Prostate gland (tissue), 2 donors: Measurements from ENCODE around the gene NBAS. TPM values are rescaled to one million over a fixed set of nuclear protein-coding genes. Genes with fewer than 3 reads are reported as not detected.

Experiments
- DNase-seq: peaks from one replicate; pipeline ENCODE4 v3.0.0-alpha.2; 2019; ENCODE audit warnings: low spot score
- H3K27ac ChIP-seq, 2 donors: fragments of 200-600 bp; sonication (generic); 2 replicates each; pipeline ENCODE4 v1.5.1; 2017 to 2019
- H3K27me3 ChIP-seq: fragments of 200-600 bp; sonication (generic); replicated peaks from 2 replicates; pipeline ENCODE4 v1.5.1; 2019; ENCODE audit not compliant: insufficient read depth
- H3K36me3 ChIP-seq, 2 donors: fragments of 200-600 bp; sonication (generic); 1 replicate in 1 of 2; 2 replicates in 1 of 2; pipeline versions ENCODE4 v1.5.1 to v1.8.1; 2017 to 2019
- H3K4me1 ChIP-seq: fragments of 200-600 bp; sonication (generic); replicated peaks from 2 replicates; pipeline ENCODE4 v1.5.1; 2019
- H3K4me3 ChIP-seq, 2 donors: fragments of 200-600 bp; sonication (generic); 2 replicates each; pipeline ENCODE4 v1.5.1; 2017 to 2019
- H3K9me3 ChIP-seq: fragments of 200-600 bp; sonication (generic); 2 replicates; pipeline ENCODE4 v1.5.1; 2017
- POLR2A ChIP-seq: fragments of 450-650 bp; IDR thresholded peaks from one replicate; pipeline ENCODE4 v1.6.1; 2016; ENCODE audit warnings: antibody characterized with exemption, mild to moderate bottlenecking
- POLR2AphosphoS5 ChIP-seq: sonication (generic); formaldehyde crosslinking; IDR thresholded peaks from one replicate; pipeline ENCODE4 v1.6.1; 2017; ENCODE audit warnings: antibody characterized with exemption
- WGBS: methylation state at CpG from one replicate; pipeline ENCODE4 v1.1.5; 2018; 5-methylcytosine and 5-hydroxymethylcytosine counted together
- intact Hi-C: fragments of 100-400 bp; cut with DNase I; formaldehyde crosslinking; loops from one replicate; pipeline ENCODE4 v1.14.2; 2022
- total RNA-seq, 2 donors: library from RNA; depleted of rRNA; stranded (reverse); fragments of >200 nt; gene quantifications; one replicate each; pipeline ENCODE4 v1.1.0, GENCODE V29; 2016
- TF ChIP-seq, protein P1 (sequence below), 4 experiments: fragments of 200-600 bp in 2 of 4; fragments of 450-650 bp in 2 of 4; sonication (generic) in 2 of 4; IDR thresholded peaks; 1 replicate in 3 of 4; 2 replicates in 1 of 4; pipeline ENCODE4 v1.5.1; 2016 to 2019; ENCODE audit warnings: antibody characterized with exemption in 4 of 4, mild to moderate bottlenecking in 2 of 4, moderate library complexity in 2 of 4

NBAS gene
- total RNA-seq, 2 donors from 2014 or later: 34.8 to 55.0 TPM

DNA sequence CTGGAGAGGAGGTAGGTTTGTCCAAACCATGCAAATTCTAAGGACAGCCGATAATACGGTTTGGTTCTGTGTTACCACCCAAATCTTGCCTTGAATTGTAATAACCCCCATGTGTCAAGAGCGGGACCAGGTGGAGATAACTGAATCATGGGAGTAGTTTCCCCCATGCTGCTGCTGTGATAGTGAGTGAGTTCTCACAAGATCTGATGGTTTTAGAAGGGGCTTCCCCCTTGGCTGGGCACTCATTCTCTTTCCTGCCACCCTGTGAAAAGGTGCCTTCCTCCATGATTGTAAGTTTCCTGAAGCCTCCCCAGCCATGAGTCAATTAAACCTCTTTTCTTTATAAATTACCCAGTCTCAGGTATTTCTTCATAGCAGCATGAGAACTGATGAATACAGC lies 295.2 kb downstream of the NBAS start:
- intact Hi-C loops: no loop called here
- Histone ChIP-seq H3K4me3 (no peak overlapping the region), H3K27me3 (no peaks in the 10 kb centered on the region), H3K4me1 (no peaks in the 10 kb centered on the region), H3K36me3 (no peaks in the 10 kb centered on the region), H3K9me3 (no peaks in the 10 kb centered on the region), H3K27ac (no peak overlapping the region)
- DNase-seq: no peak
- 95% methylated on average over 3 of the region's 3 CpGs for WGBS
- TF ChIP-seq, protein P1, sequence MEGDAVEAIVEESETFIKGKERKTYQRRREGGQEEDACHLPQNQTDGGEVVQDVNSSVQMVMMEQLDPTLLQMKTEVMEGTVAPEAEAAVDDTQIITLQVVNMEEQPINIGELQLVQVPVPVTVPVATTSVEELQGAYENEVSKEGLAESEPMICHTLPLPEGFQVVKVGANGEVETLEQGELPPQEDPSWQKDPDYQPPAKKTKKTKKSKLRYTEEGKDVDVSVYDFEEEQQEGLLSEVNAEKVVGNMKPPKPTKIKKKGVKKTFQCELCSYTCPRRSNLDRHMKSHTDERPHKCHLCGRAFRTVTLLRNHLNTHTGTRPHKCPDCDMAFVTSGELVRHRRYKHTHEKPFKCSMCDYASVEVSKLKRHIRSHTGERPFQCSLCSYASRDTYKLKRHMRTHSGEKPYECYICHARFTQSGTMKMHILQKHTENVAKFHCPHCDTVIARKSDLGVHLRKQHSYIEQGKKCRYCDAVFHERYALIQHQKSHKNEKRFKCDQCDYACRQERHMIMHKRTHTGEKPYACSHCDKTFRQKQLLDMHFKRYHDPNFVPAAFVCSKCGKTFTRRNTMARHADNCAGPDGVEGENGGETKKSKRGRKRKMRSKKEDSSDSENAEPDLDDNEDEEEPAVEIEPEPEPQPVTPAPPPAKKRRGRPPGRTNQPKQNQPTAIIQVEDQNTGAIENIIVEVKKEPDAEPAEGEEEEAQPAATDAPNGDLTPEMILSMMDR (IDR thresholded peaks at IDR 0.05): no peak
- TF ChIP-seq POLR2A (no peak), POLR2AphosphoS5 (no peak)

DNA sequence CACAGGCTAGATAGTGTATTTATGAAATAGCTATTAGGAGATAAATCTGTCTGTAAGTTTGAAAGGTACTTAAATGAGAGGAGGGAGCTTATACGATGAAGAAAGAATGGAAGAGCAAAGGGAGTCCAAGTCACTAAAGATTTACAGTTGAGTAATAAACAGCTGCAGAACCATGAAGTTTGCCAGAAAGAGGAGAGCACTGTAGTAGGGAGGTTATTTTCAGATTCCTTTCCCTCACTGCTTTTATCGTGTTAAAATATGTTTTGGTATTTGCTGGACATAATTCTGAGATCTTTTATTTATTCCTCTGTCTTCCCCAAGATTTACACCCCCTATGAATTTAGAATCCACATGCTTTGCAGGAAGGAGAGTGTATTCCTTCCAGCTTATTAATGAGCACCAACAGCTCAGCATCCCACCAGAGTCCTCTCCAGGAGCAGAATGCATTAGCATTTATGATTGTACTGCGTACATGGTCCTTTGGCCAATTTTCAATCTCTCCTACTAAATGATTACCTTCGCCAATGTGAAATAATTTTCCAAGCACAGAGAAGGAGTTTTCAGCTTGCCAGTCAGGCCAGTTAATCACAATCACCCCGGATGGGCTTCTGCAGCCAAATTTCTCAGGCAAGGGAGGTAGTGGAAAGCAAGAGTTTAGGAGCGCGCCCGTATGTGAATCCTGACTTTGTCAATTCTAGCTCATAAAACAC lies 297.0 kb downstream of the NBAS start:
- Histone ChIP-seq H3K27me3 (no peaks in the 10 kb centered on the region), H3K4me1 (no peaks in the 10 kb centered on the region), H3K9me3 (no peaks in the 10 kb centered on the region), H3K36me3 (no peaks in the 10 kb centered on the region), H3K4me3 (no peak overlapping the region), H3K27ac (no peak overlapping the region)
- DNase-seq: no peak
- 81% methylated on average over 8 of the region's 8 CpGs for WGBS
- intact Hi-C loops: no loop called here
- TF ChIP-seq POLR2A (no peak), POLR2AphosphoS5 (no peak)
- TF ChIP-seq, protein P1 (IDR thresholded peaks at IDR 0.05): no peak

DNA sequence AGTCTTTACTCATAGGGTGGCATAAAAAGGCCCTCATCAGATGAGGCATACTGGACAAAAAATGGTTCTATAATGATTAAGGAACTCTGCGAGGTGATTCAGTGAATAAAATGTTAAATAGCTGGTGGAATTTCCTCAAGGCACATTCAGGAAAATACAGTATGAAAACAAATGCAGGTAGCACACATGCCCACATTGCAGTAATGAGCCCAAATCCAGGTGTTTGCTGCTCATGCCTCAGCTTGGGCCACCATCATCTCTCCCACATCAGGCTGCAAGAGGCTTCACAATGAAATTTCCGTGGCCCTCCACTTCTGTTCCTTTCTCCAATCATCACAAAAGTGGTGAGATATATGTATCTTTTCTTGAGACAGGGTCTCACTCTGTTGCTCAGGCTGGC lies 298.3 kb downstream of the NBAS start:
- intact Hi-C loops: no loop called here
- no peaks in the 10 kb centered on the region for H3K9me3 ChIP-seq
- H3K4me1 ChIP-seq: no peaks in the 10 kb centered on the region
- no peak overlapping the region for H3K27ac ChIP-seq
- H3K4me3 ChIP-seq: no peak overlapping the region
- 87% methylated on average over 2 of the region's 2 CpGs for WGBS
- H3K27me3 ChIP-seq: no peaks in the 10 kb centered on the region
- no peaks in the 10 kb centered on the region for H3K36me3 ChIP-seq
- DNase-seq: no peak
- TF ChIP-seq POLR2A: no peak
- TF ChIP-seq, protein P1 (IDR thresholded peaks at IDR 0.05): no peak
- no peak for TF ChIP-seq POLR2AphosphoS5

GRCh38 chr2:15260835-15261234 lies 300.3 kb downstream of the NBAS start:
- TF ChIP-seq, protein P1 (IDR thresholded peaks at IDR 0.05): no peak
- TF ChIP-seq POLR2AphosphoS5: no peak
- no peak for TF ChIP-seq POLR2A
- DNase-seq: no peak
- Histone ChIP-seq H3K27ac (no peak overlapping the region), H3K4me1 (no peaks in the 10 kb centered on the region), H3K9me3 (no peaks in the 10 kb centered on the region), H3K4me3 (no peak overlapping the region), H3K27me3 (no peaks in the 10 kb centered on the region), H3K36me3 (no peaks in the 10 kb centered on the region)
- intact Hi-C loops: no loop called here
- 81% methylated on average over 2 of the region's 2 CpGs for WGBS

GRCh38 chr2:15260196-15260595 lies 300.9 kb downstream of the NBAS start:
- WGBS: 77% methylated on average over 3 of the region's 3 CpGs
- TF ChIP-seq, protein P1 (IDR thresholded peaks at IDR 0.05): no peak
- TF ChIP-seq POLR2AphosphoS5 (no peak), POLR2A (no peak)
- intact Hi-C loops: no loop called here
- no peaks in the 10 kb centered on the region for H3K9me3 ChIP-seq
- no peaks in the 10 kb centered on the region for H3K4me1 ChIP-seq
- no peak for DNase-seq
- H3K4me3 ChIP-seq: no peak overlapping the region
- H3K36me3 ChIP-seq: no peaks in the 10 kb centered on the region
- H3K27me3 ChIP-seq: no peaks in the 10 kb centered on the region
- no peak overlapping the region for H3K27ac ChIP-seq
